Fibroblast of villous mesenchyme (primary cell): ENCODE results near the gene CUEDC1. TPM values are rescaled to one million over a fixed set of nuclear protein-coding genes. Genes with fewer than 3 reads are reported as not detected.

Experiments
- DNase-seq: peaks from one replicate; pipeline ENCODE4 v3.0.0-alpha.2; 2010; ENCODE audit warnings: low read depth
- H3K4me3 ChIP-seq: 2 replicates; pipeline ENCODE4 v1.5.1; 2011; ENCODE audit warnings: low read depth, mild to moderate bottlenecking, low read length
- total RNA-seq: library from RNA; depleted of rRNA; stranded (reverse); fragments of >200 nt; gene quantifications from 2 replicates; pipeline ENCODE4 v1.2.3, GENCODE V29; 2012
- TF ChIP-seq, protein P1 (sequence below): IDR thresholded peaks from 2 replicates; pipeline ENCODE4 v1.5.1; 2012; ENCODE audit warnings: low read depth, mild to moderate bottlenecking, low read length; ENCODE audit not compliant: insufficient read depth

Gene CUEDC1
- total RNA-seq, 1 donor, result 21.6 TPM

GRCh38 chr17:57838857-57839570, 116.2 kb downstream of the CUEDC1 start:
- DNase-seq, result no peak
- TF ChIP-seq, protein P1, sequence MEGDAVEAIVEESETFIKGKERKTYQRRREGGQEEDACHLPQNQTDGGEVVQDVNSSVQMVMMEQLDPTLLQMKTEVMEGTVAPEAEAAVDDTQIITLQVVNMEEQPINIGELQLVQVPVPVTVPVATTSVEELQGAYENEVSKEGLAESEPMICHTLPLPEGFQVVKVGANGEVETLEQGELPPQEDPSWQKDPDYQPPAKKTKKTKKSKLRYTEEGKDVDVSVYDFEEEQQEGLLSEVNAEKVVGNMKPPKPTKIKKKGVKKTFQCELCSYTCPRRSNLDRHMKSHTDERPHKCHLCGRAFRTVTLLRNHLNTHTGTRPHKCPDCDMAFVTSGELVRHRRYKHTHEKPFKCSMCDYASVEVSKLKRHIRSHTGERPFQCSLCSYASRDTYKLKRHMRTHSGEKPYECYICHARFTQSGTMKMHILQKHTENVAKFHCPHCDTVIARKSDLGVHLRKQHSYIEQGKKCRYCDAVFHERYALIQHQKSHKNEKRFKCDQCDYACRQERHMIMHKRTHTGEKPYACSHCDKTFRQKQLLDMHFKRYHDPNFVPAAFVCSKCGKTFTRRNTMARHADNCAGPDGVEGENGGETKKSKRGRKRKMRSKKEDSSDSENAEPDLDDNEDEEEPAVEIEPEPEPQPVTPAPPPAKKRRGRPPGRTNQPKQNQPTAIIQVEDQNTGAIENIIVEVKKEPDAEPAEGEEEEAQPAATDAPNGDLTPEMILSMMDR, result no peak
- no peak overlapping the region for H3K4me3 ChIP-seq

- no peak for DNase-seq
- TF ChIP-seq, protein P1, result no peak
- H3K4me3 ChIP-seq, result no peak overlapping the region
Measured at GRCh38 chr17:57838453-57838852, 116.8 kb downstream of the CUEDC1 start.

- no peak for DNase-seq
- no peak overlapping the region for H3K4me3 ChIP-seq
- TF ChIP-seq, protein P1, result no peak
Measured at GRCh38 chr17:57835333-57835900, 119.8 kb downstream of the CUEDC1 start.

- no peak overlapping the region for H3K4me3 ChIP-seq
- no peak for DNase-seq
- TF ChIP-seq, protein P1, result peak; percentile 9
Measured at GRCh38 chr17:57834146-57834741, 121.0 kb downstream of the CUEDC1 start.

DNA sequence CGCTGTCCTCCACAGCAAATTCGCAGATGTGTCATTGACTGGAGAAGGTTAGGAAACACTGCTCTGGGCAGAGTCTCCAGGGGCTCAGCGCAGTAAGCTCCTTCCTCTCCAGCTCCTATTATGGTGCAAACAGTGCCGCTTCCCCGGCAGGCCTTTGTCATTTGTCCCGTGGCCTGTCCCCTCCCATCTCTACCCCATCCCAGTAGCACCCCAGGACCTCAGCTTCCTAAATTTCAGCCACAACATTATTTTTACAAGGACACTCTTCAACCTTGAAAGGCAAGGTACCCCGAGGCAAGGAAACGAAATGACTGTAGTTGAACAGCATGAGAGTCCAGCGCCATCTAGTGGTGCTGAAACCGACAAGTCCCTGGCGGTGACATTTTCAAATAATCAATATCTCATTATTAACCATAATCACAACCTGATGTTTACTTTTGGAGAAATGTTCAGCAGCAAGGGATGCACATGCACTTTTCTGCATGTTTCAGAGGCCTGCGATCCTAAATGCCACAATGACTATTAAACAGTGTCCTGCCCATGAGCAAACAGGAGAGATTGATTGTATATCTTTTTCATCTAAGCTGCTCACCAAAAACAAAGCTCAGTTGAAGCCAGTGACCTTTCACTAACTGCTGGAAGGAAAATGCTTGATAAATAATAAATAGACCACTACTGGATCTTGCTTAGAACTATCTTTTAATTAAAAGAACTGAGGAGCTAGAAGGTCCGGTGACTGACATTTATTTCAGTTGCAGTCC, 121.9 kb downstream of the CUEDC1 start:
- H3K4me3 ChIP-seq, result peak overlapping the region; percentile 54
- TF ChIP-seq, protein P1, result peak; percentile 91
- peak; percentile 76 for DNase-seq

DNA sequence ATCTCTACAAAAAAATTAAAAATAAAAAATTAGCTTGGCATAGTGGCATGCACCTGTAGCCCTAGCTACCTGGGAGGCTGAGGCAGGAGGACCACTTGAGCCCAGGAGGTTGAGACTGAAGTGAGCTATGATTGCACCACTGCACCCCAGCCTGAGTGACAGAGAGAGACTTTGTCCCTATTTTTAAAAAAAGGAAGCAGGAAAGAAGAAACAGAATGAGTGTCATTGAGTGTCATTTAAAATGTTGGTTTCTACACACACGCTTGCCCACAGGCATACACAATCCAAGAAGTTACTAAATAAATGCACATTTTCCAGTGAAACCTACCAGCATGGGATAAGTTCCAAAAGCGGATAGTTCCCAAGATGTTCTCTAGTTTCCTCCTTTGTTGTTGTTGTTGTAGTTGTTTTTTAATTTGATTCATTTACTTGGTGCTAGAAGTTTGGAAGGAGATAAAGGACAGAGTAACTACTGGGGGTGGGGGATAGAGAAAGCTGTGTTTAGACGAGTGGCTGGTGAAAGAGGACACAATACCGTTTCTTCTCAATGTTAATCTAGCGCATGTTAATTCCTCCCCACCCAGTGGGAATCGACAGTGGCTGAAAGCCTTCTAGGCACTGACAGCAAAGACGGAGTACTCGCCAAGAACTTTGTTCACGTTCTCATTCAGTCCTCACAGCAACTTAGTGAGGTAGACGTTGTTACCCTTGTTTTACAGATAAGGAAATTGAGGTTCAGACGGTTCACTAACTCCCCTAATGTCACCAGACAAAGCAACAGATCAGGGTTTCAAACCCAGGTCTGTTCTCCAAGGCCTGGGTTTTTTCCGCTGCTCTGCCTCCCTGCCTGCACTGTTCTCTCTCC, 122.7 kb downstream of the CUEDC1 start:
- no peak for DNase-seq
- TF ChIP-seq, protein P1, result no peak

More for the DNA sequence above, 122.7 kb downstream of the CUEDC1 start:
- peak overlapping the region; percentile 54 for H3K4me3 ChIP-seq
